Measurements from ENCODE around the gene MT3. TPM values are rescaled to one million over a fixed set of nuclear protein-coding genes. Genes with fewer than 3 reads are reported as not detected.

Gene MT3
- total and polyA plus RNA-seq, 9 of the 15 experiments (the other 6 are each of a cell fraction or from before 2014, with no cell fraction given): not detected

DNA sequence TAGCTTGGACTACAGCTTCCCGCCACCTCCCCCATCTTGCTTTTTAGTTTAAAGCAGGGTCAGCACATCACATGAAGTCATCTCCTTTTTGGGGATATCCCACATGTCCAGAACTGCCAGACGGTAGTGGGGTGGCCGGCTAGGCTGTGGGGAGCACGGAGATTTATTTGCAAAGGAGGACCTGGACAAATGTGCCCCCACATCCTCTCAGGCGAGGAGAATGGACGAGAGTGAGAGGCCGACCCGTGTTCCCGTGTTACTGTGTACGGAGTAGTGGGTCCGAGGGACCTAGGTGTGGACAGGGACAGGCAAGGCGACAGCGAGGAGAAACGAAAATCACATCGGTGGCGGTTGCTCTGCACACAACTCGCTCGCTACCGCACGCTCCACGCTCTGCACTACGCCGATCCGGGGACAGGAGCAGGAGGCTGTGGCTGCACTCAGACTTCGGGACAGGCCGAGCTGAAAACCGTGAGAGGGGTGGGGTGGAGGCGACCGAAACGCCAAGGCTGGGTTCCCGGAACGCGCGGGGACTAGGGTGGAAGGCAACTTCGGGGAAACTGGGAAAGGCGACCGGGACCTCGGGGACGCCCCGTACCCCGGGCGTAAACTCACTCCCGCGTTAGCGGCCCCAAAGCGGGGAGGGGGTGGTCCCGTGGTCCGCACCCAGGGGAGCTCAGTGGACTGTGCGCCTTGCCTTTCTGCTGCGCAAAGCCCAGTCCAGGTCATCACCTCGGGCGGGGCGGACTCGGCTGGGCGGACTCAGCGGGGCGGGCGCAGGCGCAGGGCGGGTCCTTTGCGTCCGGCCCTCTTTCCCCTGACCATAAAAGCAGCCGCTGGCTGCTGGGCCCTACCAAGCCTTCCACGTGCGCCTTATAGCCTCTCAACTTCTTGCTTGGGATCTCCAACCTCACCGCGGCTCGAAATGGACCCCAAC lies 48.8 kb downstream of the MT3 start, which contains the start of gene MT1A:
Gene MT1A, plus strand, starts transcription at position 853 of the 937 bp plus-strand sequence. Its CDS starts 73 bp downstream, at position 926.
- Histone ChIP-seq H3K9me1 (ENCODE audit: control insufficient read depth, insufficient read depth, low read length) (no peaks in the 10 kb centered on the region), H3K4me3 (no peak within 1 kb of the TSS), H3K9ac (ENCODE audit: insufficient read depth in 1 of 2, low read depth in 2 of 2, low read length in 2 of 2) (peak within 1 kb of the TSS in 1 of 2 experiments; percentile 26; a peak in 1 of 4 replicates), H4K20me1 (replicated peaks; ENCODE audit: control insufficient read depth, insufficient read depth, low read length) (0 out of 2 replicates have a peak, but pooled peaks cover 4% of the 10 kb centered on the region), H3K4me1 (replicated peaks in 1 of 2; ENCODE audit: control insufficient read depth in 2 of 2, insufficient read depth in 2 of 2, low read length in 2 of 2) (peaks cover 3 to 17% of the 10 kb centered on the region in 2 experiments; a peak in 3 of 5 replicates), H3K9me3 (replicated peaks; ENCODE audit: control insufficient read depth, insufficient read depth, low read depth, low read length) (no peaks in the 10 kb centered on the region), H2AFZ (ENCODE audit: low read depth, low read length) (no peak within 1 kb of the TSS), H3K36me3 (ENCODE audit: control insufficient read depth, insufficient read depth, low read length) (no peaks in the 10 kb centered on the region), H3K27me3 (ENCODE audit: control insufficient read depth in 2 of 2, insufficient read depth in 2 of 2, low read length in 2 of 2) (peaks cover 39 to 69% of the 10 kb centered on the region in 2 experiments), H3K27ac (ENCODE audit: extremely low read depth, low read depth, low read length) (no peak within 1 kb of the TSS), H3K4me2 (ENCODE audit: insufficient read depth, low read length) (no peak within 1 kb of the TSS), H3K79me2 (ENCODE audit: control insufficient read depth, insufficient read depth, low read length) (no peaks in the 10 kb centered on the region)
- BruUV-seq (replicated peaks): no TSS peak
- in situ Hi-C loops (cut with MboI): no loop called here
- peak; percentile 83 for ATAC-seq
- CTCF ChIA-PET (ENCODE audit: low intra/inter-chr PET ratio): no interaction called here
- no peak for FAIRE-seq
- TF ChIP-seq EZH2 (IDR thresholded peaks at IDR 0.05; ENCODE audit: borderline replicate concordance, low read depth, low read length): 0 out of 2 replicates have a peak, but pooled peaks have one; percentile 20
- peak; percentile 89 to 91 for TF ChIP-seq NRF1 (conservative IDR thresholded peaks at IDR 0.05 in 1 of 2, IDR thresholded peaks at IDR 0.05 in 1 of 2)
- TF ChIP-seq SIX5 (IDR thresholded peaks at IDR 0.05; ENCODE audit: borderline replicate concordance in 1 of 2, insufficient read depth in 1 of 2, low read depth in 1 of 2, low read length in 2 of 2): no peak
- TF ChIP-seq NR2C1 (IDR thresholded peaks at IDR 0.05): no peak
- no peak for TF ChIP-seq NR2C1 (tag; IDR thresholded peaks at IDR 0.05)
- no peak for TF ChIP-seq TCFL5 (CRISPR knock-in tag; conservative IDR thresholded peaks at IDR 0.05)
- TF ChIP-seq, protein P1, sequence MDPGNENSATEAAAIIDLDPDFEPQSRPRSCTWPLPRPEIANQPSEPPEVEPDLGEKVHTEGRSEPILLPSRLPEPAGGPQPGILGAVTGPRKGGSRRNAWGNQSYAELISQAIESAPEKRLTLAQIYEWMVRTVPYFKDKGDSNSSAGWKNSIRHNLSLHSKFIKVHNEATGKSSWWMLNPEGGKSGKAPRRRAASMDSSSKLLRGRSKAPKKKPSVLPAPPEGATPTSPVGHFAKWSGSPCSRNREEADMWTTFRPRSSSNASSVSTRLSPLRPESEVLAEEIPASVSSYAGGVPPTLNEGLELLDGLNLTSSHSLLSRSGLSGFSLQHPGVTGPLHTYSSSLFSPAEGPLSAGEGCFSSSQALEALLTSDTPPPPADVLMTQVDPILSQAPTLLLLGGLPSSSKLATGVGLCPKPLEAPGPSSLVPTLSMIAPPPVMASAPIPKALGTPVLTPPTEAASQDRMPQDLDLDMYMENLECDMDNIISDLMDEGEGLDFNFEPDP (CRISPR knock-in tag; IDR thresholded peaks at IDR 0.05): no peak
- no peak for TF ChIP-seq TEAD2 (tag; IDR thresholded peaks at IDR 0.05)
- TF ChIP-seq CTBP1 (IDR thresholded peaks at IDR 0.05; ENCODE audit: borderline replicate concordance): no peak
- TF ChIP-seq CCNT2 (IDR thresholded peaks at IDR 0.05; ENCODE audit: borderline replicate concordance, extremely low read depth, insufficient read length, low read depth, low read length): no peak
- TF ChIP-seq, protein P2, sequence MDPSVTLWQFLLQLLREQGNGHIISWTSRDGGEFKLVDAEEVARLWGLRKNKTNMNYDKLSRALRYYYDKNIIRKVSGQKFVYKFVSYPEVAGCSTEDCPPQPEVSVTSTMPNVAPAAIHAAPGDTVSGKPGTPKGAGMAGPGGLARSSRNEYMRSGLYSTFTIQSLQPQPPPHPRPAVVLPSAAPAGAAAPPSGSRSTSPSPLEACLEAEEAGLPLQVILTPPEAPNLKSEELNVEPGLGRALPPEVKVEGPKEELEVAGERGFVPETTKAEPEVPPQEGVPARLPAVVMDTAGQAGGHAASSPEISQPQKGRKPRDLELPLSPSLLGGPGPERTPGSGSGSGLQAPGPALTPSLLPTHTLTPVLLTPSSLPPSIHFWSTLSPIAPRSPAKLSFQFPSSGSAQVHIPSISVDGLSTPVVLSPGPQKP (CRISPR knock-in tag; IDR thresholded peaks at IDR 0.05): no peak
- TF ChIP-seq, protein P3, sequence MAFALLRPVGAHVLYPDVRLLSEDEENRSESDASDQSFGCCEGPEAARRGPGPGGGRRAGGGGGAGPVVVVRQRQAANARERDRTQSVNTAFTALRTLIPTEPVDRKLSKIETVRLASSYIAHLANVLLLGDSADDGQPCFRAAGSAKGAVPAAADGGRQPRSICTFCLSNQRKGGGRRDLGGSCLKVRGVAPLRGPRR (CRISPR knock-in tag; IDR thresholded peaks at IDR 0.05): no peak
- TF ChIP-seq TRIM24 (IDR thresholded peaks at IDR 0.05): no peak
- no peak for TF ChIP-seq ZNF197 (CRISPR knock-in tag; IDR thresholded peaks at IDR 0.05; ENCODE audit: low read depth)
- TF ChIP-seq FUS (optimal IDR thresholded peaks at IDR 0.05; ENCODE audit: low read depth, low read length): no peak
- POLR2A ChIA-PET: no interaction called here
- intact Hi-C loops (cut with micrococcal nuclease): no loop called here
- peak; percentile 32 to 66 (median 59) for DNase-seq (ENCODE audit: extremely low read depth in 1 of 4, low spot score in 3 of 4)
- 5% methylated on average over 49 of the region's 68 CpGs for WGBS (ENCODE audit: insufficient coverage, low coverage, missing lambda C conversion rate)
